HEK293 (cell line): Measurements from ENCODE around the gene PRG3.

Source experiments
- CTCF ChIA-PET: fragments of 350-600 bp; formaldehyde crosslinking; extraction: SDS; loops from one replicate; lab custom pipeline; 2021; ENCODE audit warnings: antibody characterized with exemption; lab: Yijun Ruan, JAX
- POLR2A ChIA-PET: fragments of 300-600 bp; formaldehyde crosslinking; extraction: SDS; loops from one replicate; lab custom pipeline; 2020; ENCODE audit warnings: antibody characterized with exemption, inconsistent platforms; lab: Yijun Ruan, JAX
- H3K27ac ChIP-seq: fragments of 200-500 bp; sonication (Bioruptor generic); 2 replicates; pipeline ENCODE4 v1.5.1; 2014; ENCODE audit warnings: low read depth, low read length, control low read depth, inconsistent platforms; ENCODE audit errors: extremely low read depth
- H3K36me3 ChIP-seq, 2 experiments: fragments of 200-500 bp in 1 of 2; sonication (Bioruptor generic) in 1 of 2; 1 replicate in 1 of 2; 2 replicates in 1 of 2; pipeline ENCODE4 v1.5.1; 2014 to 2017; ENCODE audit warnings: inconsistent platforms in 2 of 2, low read length in 2 of 2; ENCODE audit not compliant: control insufficient read depth in 2 of 2, insufficient read depth in 1 of 2
- H3K4me1 ChIP-seq: fragments of 200-500 bp; sonication (Bioruptor generic); 2 replicates; pipeline ENCODE4 v1.5.1; 2014; ENCODE audit warnings: mild to moderate bottlenecking, low read length, inconsistent platforms; ENCODE audit not compliant: control insufficient read depth, insufficient read depth
- H3K4me3 ChIP-seq: 2 replicates; pipeline ENCODE4 v1.5.1; 2011; ENCODE audit warnings: low read depth, mild to moderate bottlenecking, control low read depth, low read length, moderate library complexity
- H3K9me3 ChIP-seq: fragments of 200-500 bp; sonication (Bioruptor generic); 2 replicates; pipeline ENCODE4 v1.5.1; 2014; ENCODE audit warnings: low read depth, low read length, inconsistent platforms; ENCODE audit not compliant: control insufficient read depth, insufficient read depth
- SCRT2 ChIP-seq: fragments of 450-650 bp; formaldehyde crosslinking; IDR thresholded peaks from 2 replicates; pipeline ENCODE4 v1.5.1; 2016; ENCODE audit warnings: missing biosample characterization, missing genetic modification characterization
- ZEB2 ChIP-seq: fragments of 450-650 bp; formaldehyde crosslinking; IDR thresholded peaks from 2 replicates; pipeline ENCODE4 v1.5.1; 2016; ENCODE audit warnings: missing biosample characterization, missing genetic modification characterization
- ZNF132 ChIP-seq: fragments of 450-650 bp; formaldehyde crosslinking; IDR thresholded peaks from 2 replicates; pipeline ENCODE4 v1.5.1; 2017; ENCODE audit warnings: missing biosample characterization, missing genetic modification characterization, borderline replicate concordance
- ZNF19 ChIP-seq: fragments of 450-650 bp; formaldehyde crosslinking; IDR thresholded peaks from 2 replicates; pipeline ENCODE4; 2016; ENCODE audit warnings: missing biosample characterization, missing genetic modification characterization, low read depth
- ZNF221 ChIP-seq: fragments of 450-650 bp; formaldehyde crosslinking; IDR thresholded peaks from 2 replicates; pipeline ENCODE4 v1.5.1; 2017; ENCODE audit warnings: missing biosample characterization, missing genetic modification characterization, borderline replicate concordance
- ZNF350 ChIP-seq: fragments of 450-650 bp; formaldehyde crosslinking; IDR thresholded peaks from 2 replicates; pipeline ENCODE4 v1.5.0; 2017; ENCODE audit warnings: missing biosample characterization, mild to moderate bottlenecking, missing genetic modification characterization
- ZNF529 ChIP-seq: fragments of 450-650 bp; formaldehyde crosslinking; IDR thresholded peaks from 2 replicates; pipeline ENCODE4 v1.5.1; 2017; ENCODE audit warnings: missing genetic modification characterization, missing biosample characterization; ENCODE audit not compliant: insufficient replicate concordance
- ZNF548 ChIP-seq: fragments of 450-650 bp; formaldehyde crosslinking; IDR thresholded peaks from 2 replicates; pipeline ENCODE4 v1.5.1; 2016; ENCODE audit warnings: missing biosample characterization, missing genetic modification characterization
- ZNF776 ChIP-seq: fragments of 450-650 bp; formaldehyde crosslinking; IDR thresholded peaks from 2 replicates; pipeline ENCODE4 v1.5.0; 2017; ENCODE audit warnings: missing biosample characterization, missing genetic modification characterization, borderline replicate concordance
- TF ChIP-seq, protein P1 (sequence below): fragments of 450-650 bp; formaldehyde crosslinking; IDR thresholded peaks from 2 replicates; pipeline ENCODE4 v1.5.1; 2016; ENCODE audit warnings: missing biosample characterization, missing genetic modification characterization
- TF ChIP-seq, protein P2 (sequence below): fragments of 450-650 bp; formaldehyde crosslinking; IDR thresholded peaks from 2 replicates; pipeline ENCODE4 v1.5.1; 2016; ENCODE audit warnings: missing biosample characterization, missing genetic modification characterization
- TF ChIP-seq, protein P3 (sequence below): fragments of 450-650 bp; formaldehyde crosslinking; conservative IDR thresholded peaks from 2 replicates; pipeline ENCODE4 v1.5.1; 2016; ENCODE audit warnings: low read depth, missing biosample characterization, missing genetic modification characterization
- TF ChIP-seq, protein P4 (sequence below): fragments of 450-650 bp; formaldehyde crosslinking; IDR thresholded peaks from 2 replicates; pipeline ENCODE4 v1.5.1; 2017; ENCODE audit warnings: missing biosample characterization, missing genetic modification characterization

PRG3 gene

DNA sequence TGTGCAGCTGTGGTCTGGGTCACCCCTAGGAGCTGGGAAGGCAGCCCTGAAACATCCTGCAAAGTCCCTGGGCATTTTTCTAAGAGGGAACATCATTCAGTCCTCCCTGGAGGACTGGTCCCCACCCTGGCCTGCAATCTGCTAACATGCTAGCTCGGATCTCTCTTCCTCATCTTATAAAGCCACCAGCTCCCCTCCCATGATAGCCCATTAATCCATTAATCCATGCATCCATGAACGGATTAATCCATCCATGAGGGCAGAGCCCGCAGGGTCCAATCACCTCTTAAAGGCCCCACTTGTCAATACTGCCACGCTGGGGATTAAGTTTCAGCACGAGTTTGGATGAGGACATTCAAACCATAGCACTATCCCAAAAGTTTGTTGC is 12.1 kb downstream of the PRG3 start:
- TF ChIP-seq ZNF221 (tag by site-specific recombination) (no peak), ZNF132 (no peak), ZNF548 (no peak), ZNF529 (tag by site-specific recombination) (no peak), ZNF776 (no peak), ZNF350 (tag by site-specific recombination) (no peak), ZEB2 (no peak), ZNF19 (no peak)
- TF ChIP-seq, protein P1, sequence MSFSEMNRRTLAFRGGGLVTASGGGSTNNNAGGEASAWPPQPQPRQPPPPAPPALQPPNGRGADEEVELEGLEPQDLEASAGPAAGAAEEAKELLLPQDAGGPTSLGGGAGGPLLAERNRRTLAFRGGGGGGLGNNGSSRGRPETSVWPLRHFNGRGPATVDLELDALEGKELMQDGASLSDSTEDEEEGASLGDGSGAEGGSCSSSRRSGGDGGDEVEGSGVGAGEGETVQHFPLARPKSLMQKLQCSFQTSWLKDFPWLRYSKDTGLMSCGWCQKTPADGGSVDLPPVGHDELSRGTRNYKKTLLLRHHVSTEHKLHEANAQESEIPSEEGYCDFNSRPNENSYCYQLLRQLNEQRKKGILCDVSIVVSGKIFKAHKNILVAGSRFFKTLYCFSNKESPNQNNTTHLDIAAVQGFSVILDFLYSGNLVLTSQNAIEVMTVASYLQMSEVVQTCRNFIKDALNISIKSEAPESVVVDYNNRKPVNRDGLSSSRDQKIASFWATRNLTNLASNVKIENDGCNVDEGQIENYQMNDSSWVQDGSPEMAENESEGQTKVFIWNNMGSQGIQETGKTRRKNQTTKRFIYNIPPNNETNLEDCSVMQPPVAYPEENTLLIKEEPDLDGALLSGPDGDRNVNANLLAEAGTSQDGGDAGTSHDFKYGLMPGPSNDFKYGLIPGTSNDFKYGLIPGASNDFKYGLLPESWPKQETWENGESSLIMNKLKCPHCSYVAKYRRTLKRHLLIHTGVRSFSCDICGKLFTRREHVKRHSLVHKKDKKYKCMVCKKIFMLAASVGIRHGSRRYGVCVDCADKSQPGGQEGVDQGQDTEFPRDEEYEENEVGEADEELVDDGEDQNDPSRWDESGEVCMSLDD (tag by site-specific recombination): no peak
- TF ChIP-seq, protein P2, sequence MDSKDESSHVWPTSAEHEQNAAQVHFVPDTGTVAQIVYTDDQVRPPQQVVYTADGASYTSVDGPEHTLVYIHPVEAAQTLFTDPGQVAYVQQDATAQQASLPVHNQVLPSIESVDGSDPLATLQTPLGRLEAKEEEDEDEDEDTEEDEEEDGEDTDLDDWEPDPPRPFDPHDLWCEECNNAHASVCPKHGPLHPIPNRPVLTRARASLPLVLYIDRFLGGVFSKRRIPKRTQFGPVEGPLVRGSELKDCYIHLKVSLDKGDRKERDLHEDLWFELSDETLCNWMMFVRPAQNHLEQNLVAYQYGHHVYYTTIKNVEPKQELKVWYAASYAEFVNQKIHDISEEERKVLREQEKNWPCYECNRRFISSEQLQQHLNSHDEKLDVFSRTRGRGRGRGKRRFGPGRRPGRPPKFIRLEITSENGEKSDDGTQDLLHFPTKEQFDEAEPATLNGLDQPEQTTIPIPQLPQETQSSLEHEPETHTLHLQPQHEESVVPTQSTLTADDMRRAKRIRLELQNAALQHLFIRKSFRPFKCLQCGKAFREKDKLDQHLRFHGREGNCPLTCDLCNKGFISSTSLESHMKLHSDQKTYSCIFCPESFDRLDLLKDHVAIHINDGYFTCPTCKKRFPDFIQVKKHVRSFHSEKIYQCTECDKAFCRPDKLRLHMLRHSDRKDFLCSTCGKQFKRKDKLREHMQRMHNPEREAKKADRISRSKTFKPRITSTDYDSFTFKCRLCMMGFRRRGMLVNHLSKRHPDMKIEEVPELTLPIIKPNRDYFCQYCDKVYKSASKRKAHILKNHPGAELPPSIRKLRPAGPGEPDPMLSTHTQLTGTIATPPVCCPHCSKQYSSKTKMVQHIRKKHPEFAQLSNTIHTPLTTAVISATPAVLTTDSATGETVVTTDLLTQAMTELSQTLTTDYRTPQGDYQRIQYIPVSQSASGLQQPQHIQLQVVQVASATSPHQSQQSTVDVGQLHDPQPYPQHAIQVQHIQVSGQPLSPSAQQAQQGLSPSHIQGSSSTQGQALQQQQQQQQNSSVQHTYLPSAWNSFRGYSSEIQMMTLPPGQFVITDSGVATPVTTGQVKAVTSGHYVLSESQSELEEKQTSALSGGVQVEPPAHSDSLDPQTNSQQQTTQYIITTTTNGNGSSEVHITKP (tag by site-specific recombination): no peak
- TF ChIP-seq, protein P3, sequence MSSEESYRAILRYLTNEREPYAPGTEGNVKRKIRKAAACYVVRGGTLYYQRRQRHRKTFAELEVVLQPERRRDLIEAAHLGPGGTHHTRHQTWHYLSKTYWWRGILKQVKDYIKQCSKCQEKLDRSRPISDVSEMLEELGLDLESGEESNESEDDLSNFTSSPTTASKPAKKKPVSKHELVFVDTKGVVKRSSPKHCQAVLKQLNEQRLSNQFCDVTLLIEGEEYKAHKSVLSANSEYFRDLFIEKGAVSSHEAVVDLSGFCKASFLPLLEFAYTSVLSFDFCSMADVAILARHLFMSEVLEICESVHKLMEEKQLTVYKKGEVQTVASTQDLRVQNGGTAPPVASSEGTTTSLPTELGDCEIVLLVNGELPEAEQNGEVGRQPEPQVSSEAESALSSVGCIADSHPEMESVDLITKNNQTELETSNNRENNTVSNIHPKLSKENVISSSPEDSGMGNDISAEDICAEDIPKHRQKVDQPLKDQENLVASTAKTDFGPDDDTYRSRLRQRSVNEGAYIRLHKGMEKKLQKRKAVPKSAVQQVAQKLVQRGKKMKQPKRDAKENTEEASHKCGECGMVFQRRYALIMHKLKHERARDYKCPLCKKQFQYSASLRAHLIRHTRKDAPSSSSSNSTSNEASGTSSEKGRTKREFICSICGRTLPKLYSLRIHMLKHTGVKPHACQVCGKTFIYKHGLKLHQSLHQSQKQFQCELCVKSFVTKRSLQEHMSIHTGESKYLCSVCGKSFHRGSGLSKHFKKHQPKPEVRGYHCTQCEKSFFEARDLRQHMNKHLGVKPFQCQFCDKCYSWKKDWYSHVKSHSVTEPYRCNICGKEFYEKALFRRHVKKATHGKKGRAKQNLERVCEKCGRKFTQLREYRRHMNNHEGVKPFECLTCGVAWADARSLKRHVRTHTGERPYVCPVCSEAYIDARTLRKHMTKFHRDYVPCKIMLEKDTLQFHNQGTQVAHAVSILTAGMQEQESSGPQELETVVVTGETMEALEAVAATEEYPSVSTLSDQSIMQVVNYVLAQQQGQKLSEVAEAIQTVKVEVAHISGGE: no peak
- ChIA-PET POLR2A (no interaction called here), CTCF (interaction anchor here (0.6 to 1.4 kb wide), 3 partner anchors 23 to 276 kb away, joined by 3 to 4 read pairs (median 3); no protein-coding TSS in a partner anchor)
- Histone ChIP-seq H3K36me3 (no peaks in the 10 kb centered on the region), H3K4me1 (no peaks in the 10 kb centered on the region), H3K27ac (no peak overlapping the region), H3K9me3 (no peaks in the 10 kb centered on the region), H3K4me3 (no peak overlapping the region)

DNA sequence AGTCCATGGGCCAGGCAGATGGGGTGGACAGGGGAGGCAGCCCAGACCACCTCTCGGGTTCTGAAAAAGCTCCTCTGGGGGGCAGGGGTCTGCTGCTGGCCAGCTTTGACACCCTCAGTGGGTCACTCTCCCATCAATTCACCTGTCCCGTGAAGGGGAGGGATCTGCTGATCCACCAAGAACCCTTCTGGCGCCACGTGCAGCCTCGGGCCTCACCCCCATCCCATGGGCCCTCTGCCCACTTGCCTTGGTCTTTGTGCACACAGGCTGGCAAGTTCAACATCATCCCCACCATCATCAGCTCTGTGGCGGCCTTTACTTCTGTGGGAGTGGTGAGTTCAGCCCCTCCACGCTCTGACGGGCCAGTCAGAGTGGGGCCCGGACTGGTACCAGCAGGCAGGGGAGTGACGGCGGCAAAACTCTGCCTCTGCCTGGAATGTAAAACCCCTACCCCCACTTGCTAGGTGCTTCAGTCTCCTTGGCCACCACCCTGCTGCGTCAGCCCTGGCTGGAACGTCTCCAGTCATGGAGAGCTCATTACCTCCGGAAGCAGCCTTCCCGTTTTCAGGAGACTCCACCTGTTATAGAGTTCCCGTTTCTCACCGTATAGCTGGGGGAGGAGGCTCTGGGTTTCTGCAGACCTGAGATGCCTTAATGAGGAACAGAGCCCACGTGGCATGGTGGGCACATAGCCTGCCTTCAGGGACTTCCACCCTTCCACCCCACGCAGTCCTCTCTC is 12.7 kb downstream of the PRG3 start:
- TF ChIP-seq SCRT2: 0 out of 2 replicates have a peak, but pooled peaks have one; percentile 10
- TF ChIP-seq, protein P4, sequence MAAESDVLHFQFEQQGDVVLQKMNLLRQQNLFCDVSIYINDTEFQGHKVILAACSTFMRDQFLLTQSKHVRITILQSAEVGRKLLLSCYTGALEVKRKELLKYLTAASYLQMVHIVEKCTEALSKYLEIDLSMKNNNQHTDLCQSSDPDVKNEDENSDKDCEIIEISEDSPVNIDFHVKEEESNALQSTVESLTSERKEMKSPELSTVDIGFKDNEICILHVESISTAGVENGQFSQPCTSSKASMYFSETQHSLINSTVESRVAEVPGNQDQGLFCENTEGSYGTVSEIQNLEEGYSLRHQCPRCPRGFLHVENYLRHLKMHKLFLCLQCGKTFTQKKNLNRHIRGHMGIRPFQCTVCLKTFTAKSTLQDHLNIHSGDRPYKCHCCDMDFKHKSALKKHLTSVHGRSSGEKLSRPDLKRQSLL (tag by site-specific recombination): no peak
- Histone ChIP-seq H3K4me3 (no peak overlapping the region), H3K36me3 (no peaks in the 10 kb centered on the region), H3K9me3 (no peaks in the 10 kb centered on the region), H3K27ac (no peak overlapping the region), H3K4me1 (no peaks in the 10 kb centered on the region)
- CTCF ChIA-PET: interaction anchor here (0.6 to 1.4 kb wide), 3 partner anchors 23 to 276 kb away, joined by 3 to 4 read pairs (median 3); no protein-coding TSS in a partner anchor
- POLR2A ChIA-PET: no interaction called here
